HepG2 (cell line): ENCODE results near the gene EPHX1. TPM values are rescaled to one million over a fixed set of nuclear protein-coding genes. Genes with fewer than 3 reads are reported as not detected.

ENCODE experiments used
- AGO2 ChIP-seq: fragments of 200-400 bp; formaldehyde crosslinking; optimal IDR thresholded peaks from 2 replicates; pipeline ENCODE3; 2017; ENCODE audit warnings: mild to moderate bottlenecking, low read depth, low read length, moderate library complexity
- ARNTL ChIP-seq: sonication (generic); formaldehyde crosslinking; IDR thresholded peaks from 2 replicates; pipeline ENCODE4 v1.4.0; 2020; ENCODE audit warnings: mild to moderate bottlenecking, missing genetic modification reagents
- CBX2 ChIP-seq, 2 experiments: fragments of 200-600 bp in 1 of 2; sonication (generic); formaldehyde crosslinking in 1 of 2; IDR thresholded peaks; 2 replicates each; pipeline versions ENCODE4 v1.7.0 to v1.8.1; 2018 to 2022; ENCODE audit warnings: low read depth in 2 of 2, low read length in 1 of 2, mild to moderate bottlenecking in 1 of 2, missing genetic modification reagents in 1 of 2
- ELF3 ChIP-seq: IDR thresholded peaks from 2 replicates; pipeline ENCODE4 v1.6.1; 2016; ENCODE audit warnings: missing genetic modification reagents, missing compliant biosample characterization
- ESRRA ChIP-seq: sonication (generic); formaldehyde crosslinking; IDR thresholded peaks from 2 replicates; pipeline ENCODE4 v1.5.1; 2020; ENCODE audit warnings: mild to moderate bottlenecking, low read depth, missing genetic modification reagents
- HOXA5 ChIP-seq: sonication (generic); formaldehyde crosslinking; IDR thresholded peaks from 2 replicates; pipeline ENCODE4 v1.4.0; 2020; ENCODE audit warnings: missing genetic modification reagents
- MAZ ChIP-seq, 2 experiments: sonication (generic) in 1 of 2; formaldehyde crosslinking in 1 of 2; IDR thresholded peaks; 2 replicates each; pipeline versions ENCODE4 v1.5.0 to v1.6.1; 2012 to 2020; ENCODE audit warnings: low read depth in 2 of 2, mild to moderate bottlenecking in 2 of 2, borderline replicate concordance in 1 of 2, improper control_type of control experiment in 1 of 2, low read length in 1 of 2, missing genetic modification reagents in 1 of 2, moderate library complexity in 1 of 2
- PHB2 ChIP-seq: fragments of 450-650 bp; IDR thresholded peaks from 2 replicates; pipeline ENCODE4 v1.6.1; 2018; ENCODE audit not compliant: partially characterized antibody
- SYNCRIP ChIP-seq: fragments of 200-400 bp; formaldehyde crosslinking; IDR thresholded peaks from 2 replicates; pipeline ENCODE4 v1.6.1; 2018; ENCODE audit warnings: mild to moderate bottlenecking, low read depth, low read length; ENCODE audit not compliant: insufficient read depth
- TARDBP ChIP-seq: sonication (generic); formaldehyde crosslinking; IDR thresholded peaks from 2 replicates; pipeline ENCODE4 v1.8.0; 2022; ENCODE audit warnings: mild to moderate bottlenecking, missing genetic modification reagents
- THYN1 ChIP-seq: sonication (generic); formaldehyde crosslinking; IDR thresholded peaks from 2 replicates; pipeline ENCODE4 v1.8.1; 2023; ENCODE audit warnings: low read depth, mild to moderate bottlenecking, moderate library complexity, missing genetic modification reagents, borderline replicate concordance
- ZBTB42 ChIP-seq: sonication (generic); formaldehyde crosslinking; IDR thresholded peaks from 2 replicates; pipeline ENCODE4 v1.5.0; 2020; ENCODE audit warnings: mild to moderate bottlenecking, missing genetic modification reagents
- ZNF143 ChIP-seq: sonication (generic); formaldehyde crosslinking; IDR thresholded peaks from 2 replicates; pipeline ENCODE4 v1.4.0; 2020; ENCODE audit warnings: missing genetic modification reagents
- ZNF3 ChIP-seq: IDR thresholded peaks from 2 replicates; pipeline ENCODE4 v1.7.0; 2017; ENCODE audit warnings: inconsistent platforms
- ZNF430 ChIP-seq: sonication (generic); formaldehyde crosslinking; IDR thresholded peaks from 2 replicates; pipeline ENCODE4 v1.9.0; 2021; ENCODE audit warnings: mild to moderate bottlenecking, missing genetic modification reagents
- ZNF720 ChIP-seq: sonication (generic); formaldehyde crosslinking; IDR thresholded peaks from 2 replicates; pipeline ENCODE4 v1.4.0; 2020; ENCODE audit warnings: missing genetic modification reagents
- ZNF777 ChIP-seq: sonication (generic); formaldehyde crosslinking; IDR thresholded peaks from 2 replicates; pipeline ENCODE4 v1.4.0; 2020; ENCODE audit warnings: missing genetic modification reagents
- ZNF781 ChIP-seq: sonication (generic); formaldehyde crosslinking; IDR thresholded peaks from 2 replicates; pipeline ENCODE4 v1.5.1; 2020; ENCODE audit warnings: borderline replicate concordance, mild to moderate bottlenecking, missing genetic modification reagents; ENCODE audit errors: not compliant biosample characterization
- polyA plus RNA-seq, 8 experiments: library from polyadenylated mRNA; depleted of rRNA in 3 of 8; stranded (reverse) in 7 of 8; unstranded in 1 of 8; fragments of >200 nt; fragmentation: Illumina TruSeq in 4 of 8; extraction: Trizol in 4 of 8; gene quantifications; 2 replicates each; pipeline versions ENCODE4 v1.2.1 to v1.2.3, GENCODE V29; 2011 to 2016; ENCODE audit warnings: low read depth in 4 of 8, missing spikeins in 1 of 8, mixed read lengths in 1 of 8; ENCODE audit not compliant: insufficient read depth in 1 of 8
- total RNA-seq, 5 experiments: library from RNA; depleted of rRNA; stranded (reverse); fragments of >200 nt; fragmentation: Illumina TruSeq; extraction: Trizol; gene quantifications; 2 replicates each; pipeline ENCODE4 v1.2.3, GENCODE V29; 2016; ENCODE audit warnings: low read depth in 1 of 5
- TF ChIP-seq, protein P1 (sequence below): sonication (generic); formaldehyde crosslinking; IDR thresholded peaks from 2 replicates; pipeline ENCODE4 v1.4.0; 2020; ENCODE audit warnings: mild to moderate bottlenecking, missing genetic modification reagents
- TF ChIP-seq, protein P2 (sequence below): sonication (generic); formaldehyde crosslinking; IDR thresholded peaks from 2 replicates; pipeline ENCODE4 v1.4.0; 2020; ENCODE audit warnings: mild to moderate bottlenecking, missing genetic modification reagents
- TF ChIP-seq, protein P3 (sequence below): sonication (generic); formaldehyde crosslinking; IDR thresholded peaks from 2 replicates; pipeline ENCODE4 v1.5.0; 2020; ENCODE audit warnings: mild to moderate bottlenecking, missing genetic modification reagents
- TF ChIP-seq, protein P4 (sequence below): sonication (generic); formaldehyde crosslinking; IDR thresholded peaks from 2 replicates; pipeline ENCODE4 v1.5.0; 2020; ENCODE audit warnings: mild to moderate bottlenecking, missing genetic modification reagents, borderline replicate concordance

Gene EPHX1
- total and polyA plus RNA-seq, 2 of the 13 experiments (the other 11 are each of a cell fraction or from before 2014, with no cell fraction given), result 27.7 to 36.5 TPM

DNA sequence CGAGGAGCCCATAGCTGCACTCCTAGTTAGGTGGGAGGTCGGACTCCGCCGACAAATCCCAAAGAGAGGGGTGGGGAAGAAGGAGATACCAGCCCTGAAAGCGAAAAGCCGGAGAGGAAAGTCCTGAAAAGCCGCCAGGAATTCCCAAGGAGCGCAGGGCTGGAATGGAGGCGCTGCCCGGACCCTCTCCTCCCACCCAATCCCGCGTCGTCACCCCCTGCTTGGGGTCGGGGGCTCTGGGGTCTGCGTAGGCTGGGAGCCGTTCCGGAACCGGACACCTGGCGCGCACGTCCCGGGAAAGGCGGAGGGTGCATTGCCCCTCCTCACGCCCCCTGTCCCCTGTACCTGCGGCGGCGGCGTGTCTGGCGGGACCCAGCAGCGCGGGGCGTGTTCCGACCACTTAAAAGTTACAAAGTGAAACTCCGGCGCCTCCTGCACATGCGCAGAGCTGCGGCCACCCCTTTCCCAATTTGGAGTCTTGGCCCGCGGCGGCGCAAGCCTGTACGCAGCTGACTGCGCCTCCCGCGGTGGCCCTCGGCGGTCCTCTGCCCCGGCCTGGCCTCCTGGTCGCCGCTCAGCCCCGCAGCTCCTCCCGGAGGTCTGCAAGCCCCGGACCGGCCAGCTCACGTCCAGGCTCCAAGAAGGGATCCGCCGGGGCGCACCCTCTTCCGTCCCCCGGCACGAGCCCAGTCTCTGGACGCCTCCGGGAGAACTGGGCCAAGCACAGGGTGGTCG lies 72.2 kb downstream of the EPHX1 start, which contains the start of gene TMEM63A (continued):
- TF ChIP-seq, protein P1, sequence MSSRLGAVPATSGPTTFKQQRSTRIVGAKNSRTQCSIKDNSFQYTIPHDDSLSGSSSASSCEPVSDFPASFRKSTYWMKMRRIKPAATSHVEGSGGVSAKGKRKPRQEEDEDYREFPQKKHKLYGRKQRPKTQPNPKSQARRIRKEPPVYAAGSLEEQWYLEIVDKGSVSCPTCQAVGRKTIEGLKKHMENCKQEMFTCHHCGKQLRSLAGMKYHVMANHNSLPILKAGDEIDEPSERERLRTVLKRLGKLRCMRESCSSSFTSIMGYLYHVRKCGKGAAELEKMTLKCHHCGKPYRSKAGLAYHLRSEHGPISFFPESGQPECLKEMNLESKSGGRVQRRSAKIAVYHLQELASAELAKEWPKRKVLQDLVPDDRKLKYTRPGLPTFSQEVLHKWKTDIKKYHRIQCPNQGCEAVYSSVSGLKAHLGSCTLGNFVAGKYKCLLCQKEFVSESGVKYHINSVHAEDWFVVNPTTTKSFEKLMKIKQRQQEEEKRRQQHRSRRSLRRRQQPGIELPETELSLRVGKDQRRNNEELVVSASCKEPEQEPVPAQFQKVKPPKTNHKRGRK (CRISPR knock-in tag), result no peak
- TF ChIP-seq PHB2, result no peak
- peak; percentile 64 for TF ChIP-seq AGO2
- TF ChIP-seq, protein P2, sequence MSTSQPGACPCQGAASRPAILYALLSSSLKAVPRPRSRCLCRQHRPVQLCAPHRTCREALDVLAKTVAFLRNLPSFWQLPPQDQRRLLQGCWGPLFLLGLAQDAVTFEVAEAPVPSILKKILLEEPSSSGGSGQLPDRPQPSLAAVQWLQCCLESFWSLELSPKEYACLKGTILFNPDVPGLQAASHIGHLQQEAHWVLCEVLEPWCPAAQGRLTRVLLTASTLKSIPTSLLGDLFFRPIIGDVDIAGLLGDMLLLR (CRISPR knock-in tag), result peak; percentile 75
- TF ChIP-seq ZNF143, result no peak
- TF ChIP-seq, protein P3, sequence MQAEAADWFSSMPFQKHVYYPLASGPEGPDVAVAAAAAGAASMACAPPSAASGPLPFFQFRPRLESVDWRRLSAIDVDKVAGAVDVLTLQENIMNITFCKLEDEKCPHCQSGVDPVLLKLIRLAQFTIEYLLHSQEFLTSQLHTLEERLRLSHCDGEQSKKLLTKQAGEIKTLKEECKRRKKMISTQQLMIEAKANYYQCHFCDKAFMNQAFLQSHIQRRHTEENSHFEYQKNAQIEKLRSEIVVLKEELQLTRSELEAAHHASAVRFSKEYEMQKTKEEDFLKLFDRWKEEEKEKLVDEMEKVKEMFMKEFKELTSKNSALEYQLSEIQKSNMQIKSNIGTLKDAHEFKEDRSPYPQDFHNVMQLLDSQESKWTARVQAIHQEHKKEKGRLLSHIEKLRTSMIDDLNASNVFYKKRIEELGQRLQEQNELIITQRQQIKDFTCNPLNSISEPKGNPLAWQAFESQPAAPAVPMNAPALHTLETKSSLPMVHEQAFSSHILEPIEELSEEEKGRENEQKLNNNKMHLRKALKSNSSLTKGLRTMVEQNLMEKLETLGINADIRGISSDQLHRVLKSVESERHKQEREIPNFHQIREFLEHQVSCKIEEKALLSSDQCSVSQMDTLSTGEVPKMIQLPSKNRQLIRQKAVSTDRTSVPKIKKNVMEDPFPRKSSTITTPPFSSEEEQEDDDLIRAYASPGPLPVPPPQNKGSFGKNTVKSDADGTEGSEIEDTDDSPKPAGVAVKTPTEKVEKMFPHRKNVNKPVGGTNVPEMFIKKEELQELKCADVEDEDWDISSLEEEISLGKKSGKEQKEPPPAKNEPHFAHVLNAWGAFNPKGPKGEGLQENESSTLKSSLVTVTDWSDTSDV (CRISPR knock-in tag), result no peak
- TF ChIP-seq HOXA5 (CRISPR knock-in tag), result peak; percentile 63; the same call in 1 of the 2 replicates
- TF ChIP-seq, protein P4, sequence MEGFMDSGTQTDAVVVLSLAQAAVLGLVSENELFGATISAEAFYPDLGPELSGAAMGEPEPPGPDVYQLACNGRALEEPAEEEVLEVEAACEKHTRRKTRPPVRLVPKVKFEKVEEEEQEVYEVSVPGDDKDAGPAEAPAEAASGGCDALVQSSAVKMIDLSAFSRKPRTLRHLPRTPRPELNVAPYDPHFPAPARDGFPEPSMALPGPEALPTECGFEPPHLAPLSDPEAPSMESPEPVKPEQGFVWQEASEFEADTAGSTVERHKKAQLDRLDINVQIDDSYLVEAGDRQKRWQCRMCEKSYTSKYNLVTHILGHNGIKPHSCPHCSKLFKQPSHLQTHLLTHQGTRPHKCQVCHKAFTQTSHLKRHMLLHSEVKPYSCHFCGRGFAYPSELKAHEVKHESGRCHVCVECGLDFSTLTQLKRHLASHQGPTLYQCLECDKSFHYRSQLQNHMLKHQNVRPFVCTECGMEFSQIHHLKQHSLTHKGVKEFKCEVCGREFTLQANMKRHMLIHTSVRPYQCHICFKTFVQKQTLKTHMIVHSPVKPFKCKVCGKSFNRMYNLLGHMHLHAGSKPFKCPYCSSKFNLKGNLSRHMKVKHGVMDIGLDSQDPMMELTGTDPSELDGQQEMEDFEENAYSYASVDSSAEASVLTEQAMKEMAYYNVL (CRISPR knock-in tag), result peak; percentile 64; the same call in 1 of the 2 replicates
- no peak for TF ChIP-seq CBX2 (IDR thresholded peaks at IDR 0.05; ENCODE audit: low read depth, low read length)
- TF ChIP-seq CBX2 (CRISPR knock-in tag; IDR thresholded peaks at IDR 0.05; ENCODE audit: low read depth), result no peak
- peak; percentile 49; the same call in 1 of the 2 replicates for TF ChIP-seq ZNF430
- peak; percentile 55; the same call in 1 of the 2 replicates for TF ChIP-seq TARDBP (CRISPR knock-in tag)
- TF ChIP-seq ZNF3 (CRISPR knock-in tag), result no peak
- 0 out of 2 replicates have a peak, but pooled peaks have one; percentile 15 for TF ChIP-seq ESRRA (CRISPR knock-in tag)
- peak; percentile 23; the same call in 1 of the 2 replicates for TF ChIP-seq ARNTL (CRISPR knock-in tag)
- no peak for TF ChIP-seq ELF3
- TF ChIP-seq ZBTB42 (CRISPR knock-in tag), result 0 out of 2 replicates have a peak, but pooled peaks have one; percentile 23
- no peak for TF ChIP-seq ZNF720 (CRISPR knock-in tag)
- TF ChIP-seq MAZ (IDR thresholded peaks at IDR 0.05; ENCODE audit: borderline replicate concordance, low read depth, low read length), result no peak
- peak; percentile 77 for TF ChIP-seq MAZ (CRISPR knock-in tag; IDR thresholded peaks at IDR 0.05; ENCODE audit: low read depth)
- no peak for TF ChIP-seq SYNCRIP
- no peak for TF ChIP-seq THYN1 (CRISPR knock-in tag)
- TF ChIP-seq ZNF781 (CRISPR knock-in tag), result no peak
- TF ChIP-seq ZNF777, result peak; percentile 94
